GM19099 (cell line): ENCODE measurements around the gene NFKBIE.

Experiments
- POLR2A ChIP-seq: IDR thresholded peaks from 3 replicates; pipeline ENCODE4 v1.6.1; 2011; ENCODE audit warnings: low read depth; ENCODE audit not compliant: insufficient read length; ENCODE audit errors: extremely low read depth

NFKBIE gene

DNA sequence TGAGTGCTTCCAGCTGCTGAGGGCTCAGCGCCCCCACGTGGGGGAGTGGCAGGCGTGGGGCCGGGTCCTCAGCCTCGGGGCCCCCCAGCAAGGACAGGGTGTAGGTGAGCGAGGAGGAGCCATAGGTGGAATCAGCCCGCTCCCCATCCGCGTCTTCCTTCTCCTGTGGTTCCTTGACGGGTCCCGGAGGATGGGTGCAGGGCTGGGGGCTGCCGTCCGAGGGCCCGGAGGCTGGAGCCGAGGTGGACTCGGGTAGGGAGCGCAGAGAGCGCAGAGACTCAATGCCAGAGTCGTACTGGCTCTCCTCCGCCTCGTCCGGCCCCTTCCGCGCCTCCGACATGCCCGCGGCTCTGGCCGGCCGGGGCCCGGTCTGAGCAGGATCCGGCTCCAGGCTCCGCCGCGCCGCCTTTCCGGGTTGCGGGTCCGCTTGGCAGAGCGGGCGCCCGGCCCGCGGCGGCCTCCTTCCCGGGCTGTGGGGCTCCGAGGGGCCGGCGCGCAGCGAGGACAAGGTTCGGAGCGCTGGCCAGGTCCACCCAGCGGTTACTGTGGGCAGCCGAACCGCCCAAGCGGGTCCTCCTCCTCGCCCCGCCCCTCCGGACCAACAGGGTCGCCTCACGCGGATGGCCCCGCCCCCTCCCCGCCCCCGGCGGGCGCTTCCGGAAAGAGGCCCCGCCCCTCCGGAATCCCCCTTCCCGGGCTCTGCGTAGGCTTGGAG is at the start of gene NFKBIE:
TSS of gene NFKBIE (minus strand) at position 545 of the 715 bp plus-strand sequence. CDS start at position 340, 205 bp downstream.
- TF ChIP-seq POLR2A: peak; percentile 89

- TF ChIP-seq POLR2A: peak; percentile 97
Observed at GRCh38 chr6:44312901-44313788, 47.8 kb upstream of the NFKBIE start, which contains the start of gene AARS2. Gene AARS2 (minus strand): TSS chr6:44313347. CDS start chr6:44313323, 24 bp downstream.

DNA sequence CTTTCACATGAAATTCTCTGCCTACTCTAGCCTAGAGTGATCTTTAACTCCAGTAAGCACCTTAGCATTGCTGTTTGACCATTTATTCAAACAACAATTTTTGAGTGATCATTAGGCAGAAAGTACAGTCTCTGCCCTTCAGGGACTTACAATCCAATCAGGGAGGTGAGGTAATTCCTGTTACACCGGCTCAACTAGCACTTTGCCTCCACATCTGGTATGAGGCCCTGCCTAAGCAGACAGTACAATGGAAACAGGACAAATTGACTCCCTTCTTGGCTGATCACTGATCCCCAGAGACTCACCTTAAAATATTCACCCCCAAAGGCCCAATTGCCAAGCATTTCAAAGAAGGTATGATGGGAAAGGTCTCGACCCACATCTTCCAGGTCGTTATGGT is 46.4 kb upstream of the NFKBIE start:
- no peak for TF ChIP-seq POLR2A

- no peak for TF ChIP-seq POLR2A
Observed at GRCh38 chr6:44311304-44311703, 46.0 kb upstream of the NFKBIE start.

- no peak for TF ChIP-seq POLR2A
Observed at GRCh38 chr6:44310241-44310640, 44.9 kb upstream of the NFKBIE start.

- TF ChIP-seq POLR2A: no peak
Observed at GRCh38 chr6:44309631-44310030, 44.3 kb upstream of the NFKBIE start.

- no peak for TF ChIP-seq POLR2A
Observed at GRCh38 chr6:44309092-44309491, 43.7 kb upstream of the NFKBIE start.

- TF ChIP-seq POLR2A: no peak
Observed at GRCh38 chr6:44307217-44307616, 41.9 kb upstream of the NFKBIE start.

- TF ChIP-seq POLR2A: no peak
Observed at GRCh38 chr6:44306710-44307109, 41.4 kb upstream of the NFKBIE start.

DNA sequence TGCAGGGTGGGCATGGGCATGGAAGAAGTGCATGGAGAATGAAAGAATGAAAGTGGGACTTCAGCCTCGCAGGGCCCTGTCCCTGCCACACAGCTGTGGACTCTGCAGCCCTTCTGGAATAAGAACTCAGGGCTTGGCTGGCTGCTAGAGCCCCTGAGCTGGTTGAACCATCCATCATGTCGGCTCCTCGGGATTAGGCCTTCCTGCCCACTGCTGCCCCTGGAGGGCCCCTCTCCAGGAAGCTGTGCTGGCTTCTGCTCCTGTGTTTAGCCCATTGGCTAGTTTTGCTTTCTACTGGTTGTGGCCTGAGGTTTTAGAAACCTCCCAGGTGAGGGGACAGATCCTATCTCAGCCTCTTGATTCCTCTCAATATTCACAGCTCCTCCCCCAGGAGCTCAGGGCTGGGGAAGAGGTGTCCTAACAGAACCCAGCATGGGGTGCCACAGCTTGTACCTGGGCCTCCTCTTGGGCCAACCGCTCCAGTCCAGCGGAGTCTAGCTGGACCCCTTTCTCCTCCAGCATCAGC is 39.9 kb upstream of the NFKBIE start:
- TF ChIP-seq POLR2A: no peak

GRCh38 chr6:44304282-44305199 is 39.2 kb upstream of the NFKBIE start:
- TF ChIP-seq POLR2A: no peak

- TF ChIP-seq POLR2A: no peak
Observed at GRCh38 chr6:44303842-44304241, 38.5 kb upstream of the NFKBIE start.

DNA sequence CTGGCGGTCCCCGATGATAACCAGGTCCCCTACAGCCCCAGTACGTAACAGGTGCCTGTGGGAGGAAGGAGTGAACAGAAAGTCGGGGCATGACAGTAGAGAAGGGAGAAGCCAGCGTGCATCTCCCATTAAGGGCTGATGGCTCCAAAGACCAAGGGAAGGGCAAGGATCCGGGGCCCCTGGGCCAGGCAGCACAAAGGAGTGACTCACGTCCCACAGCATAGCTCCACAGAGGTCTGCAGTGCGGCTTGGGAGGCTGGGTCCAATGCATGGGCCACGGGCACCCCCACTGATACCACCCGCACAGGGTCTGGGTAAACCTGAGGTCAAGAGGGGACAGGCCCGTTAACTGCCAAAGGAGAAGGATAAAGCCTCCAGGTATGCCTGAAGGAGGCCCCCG is 37.5 kb upstream of the NFKBIE start:
- no peak for TF ChIP-seq POLR2A

DNA sequence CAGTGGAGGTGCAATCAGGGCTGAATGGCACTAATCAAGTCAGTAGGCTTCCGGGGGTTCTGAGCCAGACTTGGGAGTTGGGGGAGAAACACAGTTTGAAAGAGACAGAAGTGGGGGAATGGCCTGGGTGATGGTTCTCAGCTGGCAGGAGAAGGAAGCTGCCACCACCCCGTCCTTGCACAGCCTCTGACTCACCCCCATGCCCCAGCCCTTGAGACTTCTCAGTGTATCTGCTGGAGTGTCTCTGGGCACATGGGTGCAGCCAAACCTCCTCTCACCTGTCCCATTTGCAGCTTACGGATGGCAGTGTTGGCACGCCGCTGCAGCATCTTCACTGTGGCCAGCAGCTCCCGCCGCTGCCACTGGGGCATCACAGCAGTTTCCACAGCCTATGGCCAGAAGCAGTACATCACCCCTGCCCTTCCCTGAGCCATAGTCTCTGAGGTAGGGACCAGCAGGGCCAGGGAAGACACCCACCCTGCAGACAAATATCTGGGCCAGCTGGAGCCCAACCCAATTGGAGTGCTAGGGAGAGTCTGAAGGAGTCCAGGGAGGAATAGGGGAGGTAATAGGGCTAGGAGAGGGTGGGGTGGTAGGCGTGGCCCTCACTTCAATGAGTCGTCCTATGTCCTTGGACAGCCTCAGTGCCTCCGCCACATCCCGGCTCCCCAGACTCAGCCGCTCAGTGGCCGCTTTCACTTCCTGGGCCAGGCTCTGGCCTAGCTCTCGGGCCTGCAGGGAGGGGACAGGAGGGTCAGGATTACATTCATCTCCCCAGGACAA is 36.6 kb upstream of the NFKBIE start:
- TF ChIP-seq POLR2A: no peak
